GM10248 (cell line): ENCODE data around the gene PPARA.

Experiments used
- CTCF ChIA-PET: fragments of 300-600 bp; sonication (Branson Sonifier 250); formaldehyde crosslinking; extraction: SDS; loops from one replicate; lab custom pipeline; 2021; ENCODE audit warnings: antibody characterized with exemption; lab: Yijun Ruan, JAX
- POLR2A ChIA-PET: fragments of 350-650 bp; sonication (Branson Sonifier 250); formaldehyde crosslinking; extraction: SDS; loops from one replicate; lab custom pipeline; 2020; ENCODE audit warnings: antibody characterized with exemption; lab: Yijun Ruan, JAX
- DNase-seq: peaks from one replicate; pipeline ENCODE4 v3.0.0; 2012; ENCODE audit errors: extremely low spot score
- CTCF ChIP-seq: IDR thresholded peaks from 2 replicates; pipeline ENCODE4 v1.5.1; 2012; ENCODE audit warnings: mild to moderate bottlenecking, low read depth; ENCODE audit errors: extremely low read depth, missing control alignments, control extremely low read depth

PPARA gene

GRCh38 chr22:46180370-46181137, 30.2 kb downstream of the PPARA start:
- CTCF ChIA-PET: no interaction called here
- TF ChIP-seq CTCF: no peak

GRCh38 chr22:46183733-46184132, 33.4 kb downstream of the PPARA start:
- ChIA-PET POLR2A (no interaction called here), CTCF (no interaction called here)
- no peak for TF ChIP-seq CTCF

More at GRCh38 chr22:46180370-46181137, 30.2 kb downstream of the PPARA start:
- no peak for DNase-seq
- POLR2A ChIA-PET: no interaction called here

GRCh38 chr22:46185283-46185682, 35.0 kb downstream of the PPARA start:
- TF ChIP-seq CTCF: no peak
- CTCF ChIA-PET: interaction anchor here (1.2 kb wide), 1 partner anchor 63 kb away, joined by 3 read pairs; no protein-coding TSS in a partner anchor
- no peak for DNase-seq
- POLR2A ChIA-PET: no interaction called here

More at GRCh38 chr22:46183733-46184132, 33.4 kb downstream of the PPARA start:
- no peak for DNase-seq

GRCh38 chr22:46187862-46188261, 37.5 kb downstream of the PPARA start:
- no peak for TF ChIP-seq CTCF
- CTCF ChIA-PET: no interaction called here
- DNase-seq: no peak
- POLR2A ChIA-PET: no interaction called here

- DNase-seq: no peak
- ChIA-PET CTCF (no interaction called here), POLR2A (no interaction called here)
- TF ChIP-seq CTCF: no peak
Measured at GRCh38 chr22:46192210-46192993, 42.1 kb downstream of the PPARA start.

GRCh38 chr22:46193898-46194310, 43.6 kb downstream of the PPARA start:
- DNase-seq: no peak
- no peak for TF ChIP-seq CTCF
- ChIA-PET POLR2A (interaction anchor here (0.7 kb wide), 1 partner anchor 122 kb away, joined by 4 read pairs; no protein-coding TSS in a partner anchor), CTCF (no interaction called here)
